ENCODE data around the gene SLC37A3. TPM values are rescaled to one million over a fixed set of nuclear protein-coding genes. Genes with fewer than 3 reads are reported as not detected.
A peak's percentile ranks its signal among the peaks of the same experiment; 100 is the strongest.

The SLC37A3 gene
- total and polyA plus RNA-seq, 2 donors (not counting 1 experiment from before 2014, with no cell fraction given) = 9.1 to 20.1 TPM

- H3K9ac ChIP-seq (ENCODE audit: low read length) = no peak overlapping the region
These were observed 2.1 kb upstream of the SLC37A3 start for GRCh38 chr7:140400381-140400780.

GRCh38 chr7:140398821-140399220, 491 bp upstream of the SLC37A3 start:
- Histone ChIP-seq H3K4me1 (ENCODE audit: control insufficient read depth in 2 of 2, insufficient read depth in 2 of 2, low read length in 2 of 2) (peaks cover 7 to 18% of the 10 kb centered on the region in 2 donors), H3K27me3 (replicated peaks in 1 of 4; ENCODE audit: control extremely low read depth in 1 of 4, control insufficient read depth in 3 of 4, insufficient read depth in 4 of 4, low read length in 3 of 4) (no peaks in the 10 kb centered on the region), H3K79me2 (ENCODE audit: control insufficient read depth, insufficient read depth, low read length) (peaks cover 34% of the 10 kb centered on the region), H3K9ac (ENCODE audit: low read length) (no peak overlapping the region), H2AFZ (ENCODE audit: insufficient read depth, low read depth, low read length, poor library complexity, severe bottlenecking) (peak overlapping the region; percentile 85), H3K4me3 (ENCODE audit: control extremely low read depth in 1 of 5, extremely low read depth in 1 of 5, insufficient read depth in 1 of 5, low read depth in 2 of 5, low read length in 4 of 5) (peak overlapping the region in 3 of 5 experiments; percentile 62 to 69 (median 67)), H3K36me3 (replicated peaks in 1 of 2; ENCODE audit: control extremely low read depth in 1 of 2, control insufficient read depth in 1 of 2, extremely low read depth in 1 of 2, insufficient read depth in 2 of 2, low read length in 1 of 2) (no peaks in the 10 kb centered on the region), H4K20me1 (ENCODE audit: control insufficient read depth, insufficient read depth, low read length, poor library complexity, severe bottlenecking) (peaks cover 11% of the 10 kb centered on the region), H3K9me3 (ENCODE audit: control extremely low read depth in 1 of 3, control insufficient read depth in 2 of 3, insufficient read depth in 1 of 3, low read length in 2 of 3) (no peaks in the 10 kb centered on the region), H3K27ac (ENCODE audit: low read length in 2 of 2) (no peak overlapping the region), H3K4me2 (replicated peaks; ENCODE audit: low read depth, low read length, poor library complexity, severe bottlenecking) (peak overlapping the region; percentile 91)
- peaks cover 15% of the 10 kb centered on the region for H3K4me1 Mint-ChIP-seq
- 89% methylated on average over 9 of the region's 10 CpGs for WGBS (ENCODE audit: insufficient coverage)
- no peaks in the 10 kb centered on the region for H3K9me3 Mint-ChIP-seq (ENCODE audit: insufficient read depth)
- no peak overlapping the region for H3K27ac Mint-ChIP-seq
- DNase-seq (peak; percentile 20), ATAC-seq (ENCODE audit: low read depth) (no peak)
- H3K4me3 Mint-ChIP-seq = peak overlapping the region; percentile 98
- ChIA-PET POLR2A (interaction anchor here (0.6 kb wide), 1 partner anchor 66 kb away, joined by 5 read pairs; no protein-coding TSS in a partner anchor), CTCF (no interaction called here)
- peaks cover 3% of the 10 kb centered on the region for H3K27me3 Mint-ChIP-seq
- TF ChIP-seq CTCF (IDR thresholded peaks at IDR 0.05) (no peak), EZH2 (IDR thresholded peaks at IDR 0.05; ENCODE audit: borderline replicate concordance, insufficient read depth, low read depth, low read length, poor library complexity, severe bottlenecking) (no peak)
- intact Hi-C loops (cut with micrococcal nuclease) = loop anchor here (1.0 to 10.0 kb wide), 7 partner anchors 164 to 1164 kb away; partner anchors contain the start of genes ADCK2, BRAF, MRPS33 and NDUFB2

More at GRCh38 chr7:140400381-140400780, 2.1 kb upstream of the SLC37A3 start:
- Histone ChIP-seq H4K20me1 (ENCODE audit: control insufficient read depth, insufficient read depth, low read length, poor library complexity, severe bottlenecking) (peaks cover 4% of the 10 kb centered on the region), H3K4me3 (ENCODE audit: control extremely low read depth in 1 of 5, extremely low read depth in 1 of 5, insufficient read depth in 1 of 5, low read depth in 2 of 5, low read length in 4 of 5) (no peak overlapping the region), H3K27ac (ENCODE audit: low read length in 2 of 2) (no peak overlapping the region), H2AFZ (ENCODE audit: insufficient read depth, low read depth, low read length, poor library complexity, severe bottlenecking) (no peak overlapping the region), H3K4me2 (replicated peaks; ENCODE audit: low read depth, low read length, poor library complexity, severe bottlenecking) (no peak overlapping the region), H3K4me1 (ENCODE audit: control insufficient read depth in 2 of 2, insufficient read depth in 2 of 2, low read length in 2 of 2) (peaks cover 12 to 27% of the 10 kb centered on the region in 2 donors), H3K9me3 (ENCODE audit: control extremely low read depth in 1 of 3, control insufficient read depth in 2 of 3, insufficient read depth in 1 of 3, low read length in 2 of 3) (no peaks in the 10 kb centered on the region), H3K79me2 (ENCODE audit: control insufficient read depth, insufficient read depth, low read length) (peaks cover 25% of the 10 kb centered on the region), H3K36me3 (replicated peaks in 1 of 2; ENCODE audit: control extremely low read depth in 1 of 2, control insufficient read depth in 1 of 2, extremely low read depth in 1 of 2, insufficient read depth in 2 of 2, low read length in 1 of 2) (no peaks in the 10 kb centered on the region), H3K27me3 (replicated peaks in 1 of 4; ENCODE audit: control extremely low read depth in 1 of 4, control insufficient read depth in 3 of 4, insufficient read depth in 4 of 4, low read length in 3 of 4) (no peaks in the 10 kb centered on the region)
- WGBS (ENCODE audit: insufficient coverage) = no CpG with 5 or more reads among the region's 3 CpGs
- POLR2A ChIA-PET = no interaction called here
- ATAC-seq (ENCODE audit: low read depth) = no peak
- no peak overlapping the region for H3K4me3 Mint-ChIP-seq
- H3K27ac Mint-ChIP-seq = no peak overlapping the region
- CTCF ChIA-PET = no interaction called here
- intact Hi-C loops (cut with micrococcal nuclease) = no loop called here
- no peaks in the 10 kb centered on the region for H3K9me3 Mint-ChIP-seq (ENCODE audit: insufficient read depth)
- TF ChIP-seq CTCF (IDR thresholded peaks at IDR 0.05) (no peak), EZH2 (IDR thresholded peaks at IDR 0.05; ENCODE audit: borderline replicate concordance, insufficient read depth, low read depth, low read length, poor library complexity, severe bottlenecking) (no peak)
- no peak for DNase-seq
- peaks cover 3% of the 10 kb centered on the region for H3K27me3 Mint-ChIP-seq
- peaks cover 24% of the 10 kb centered on the region for H3K4me1 Mint-ChIP-seq

All from B cell (primary cell).